Activated naive CD8-positive, alpha-beta T cell treated with anti-CD3 and anti-CD28 coated beads for 36 hours (primary cell): Measurements from ENCODE around the gene EGR4. TPM values are rescaled to one million over a fixed set of nuclear protein-coding genes. Genes with fewer than 3 reads are reported as not detected.

ENCODE experiments used
- DNase-seq: peaks from one replicate; pipeline ENCODE4 v3.0.0; 2021
- H3K27ac Mint-ChIP-seq: one replicate; pipeline ENCODE4 v1.8.0; 2022; ENCODE audit warnings: mild to moderate bottlenecking, moderate library complexity, mixed read lengths
- H3K27me3 Mint-ChIP-seq: one replicate; pipeline ENCODE4 v1.8.0; 2022; ENCODE audit warnings: mild to moderate bottlenecking, mixed read lengths
- H3K36me3 Mint-ChIP-seq: one replicate; pipeline ENCODE4 v1.8.0; 2021; ENCODE audit warnings: mild to moderate bottlenecking, mixed read lengths
- H3K4me1 Mint-ChIP-seq: one replicate; pipeline ENCODE4 v1.8.0; 2021; ENCODE audit warnings: mixed read lengths
- H3K4me3 Mint-ChIP-seq: one replicate; pipeline ENCODE4 v1.8.0; 2022; ENCODE audit warnings: mild to moderate bottlenecking, moderate library complexity, mixed read lengths
- H3K9me3 Mint-ChIP-seq: one replicate; pipeline ENCODE4 v1.8.0; 2022; ENCODE audit warnings: mixed read lengths
- total RNA-seq, 2 experiments: library from RNA; stranded (reverse); gene quantifications; one replicate each; pipeline ENCODE4 v1.2.3, GENCODE V29; 2021

Gene EGR4
- total RNA-seq, result under 1 TPM; 0.41 to 0.44 TPM

- H3K27ac Mint-ChIP-seq, result no peak within 1 kb of the TSS
- DNase-seq, result peak; percentile 91
- H3K9me3 Mint-ChIP-seq, result no peaks in the 10 kb centered on the region
- H3K27me3 Mint-ChIP-seq, result peaks cover 81% of the 10 kb centered on the region
- no peaks in the 10 kb centered on the region for H3K36me3 Mint-ChIP-seq
- H3K4me1 Mint-ChIP-seq, result peaks cover 10% of the 10 kb centered on the region
- H3K4me3 Mint-ChIP-seq, result peak within 1 kb of the TSS; percentile 73
Observed at GRCh38 chr2:73293534-73294171, at the start of gene EGR4. TSS of gene EGR4 (minus strand) at chr2:73293548. CDS start at chr2:73293317, 231 bp downstream.

- no peak for DNase-seq
- no peaks in the 10 kb centered on the region for H3K9me3 Mint-ChIP-seq
- peaks cover 7% of the 10 kb centered on the region for H3K27me3 Mint-ChIP-seq
- H3K27ac Mint-ChIP-seq, result no peak overlapping the region
- peaks cover 2% of the 10 kb centered on the region for H3K4me1 Mint-ChIP-seq
- no peaks in the 10 kb centered on the region for H3K36me3 Mint-ChIP-seq
- no peak overlapping the region for H3K4me3 Mint-ChIP-seq
Observed at GRCh38 chr2:73341039-73341438, 47.7 kb upstream of the EGR4 start.

GRCh38 chr2:73339201-73339600, 45.9 kb upstream of the EGR4 start:
- Mint-ChIP-seq H3K27me3 (peaks cover 7% of the 10 kb centered on the region), H3K4me3 (no peak overlapping the region), H3K9me3 (peaks cover 6% of the 10 kb centered on the region), H3K4me1 (peaks cover 2% of the 10 kb centered on the region), H3K27ac (no peak overlapping the region), H3K36me3 (no peaks in the 10 kb centered on the region)
- DNase-seq, result no peak

DNA sequence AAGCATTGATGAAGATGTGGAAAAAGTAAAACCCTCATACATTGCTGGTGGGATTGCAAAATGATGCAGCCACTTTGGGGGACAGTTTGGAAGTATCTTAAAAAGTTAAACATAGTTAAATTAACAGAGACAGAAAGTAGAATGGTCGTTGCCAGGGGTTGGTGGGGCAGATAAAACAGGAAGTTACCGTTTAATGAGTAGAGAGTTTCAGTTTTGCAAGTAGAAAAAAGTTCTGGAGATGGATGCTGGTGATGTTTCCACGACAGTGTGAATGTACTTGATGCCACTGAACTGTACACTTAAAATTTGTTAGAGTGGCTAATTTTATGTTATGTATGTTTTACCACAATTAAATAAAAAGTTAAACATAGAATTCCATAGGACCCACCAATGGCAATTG, 44.5 kb upstream of the EGR4 start:
- no peak overlapping the region for H3K4me3 Mint-ChIP-seq
- DNase-seq, result no peak
- no peak overlapping the region for H3K27ac Mint-ChIP-seq
- H3K9me3 Mint-ChIP-seq, result peaks cover 14% of the 10 kb centered on the region
- H3K4me1 Mint-ChIP-seq, result peaks cover 2% of the 10 kb centered on the region
- no peaks in the 10 kb centered on the region for H3K36me3 Mint-ChIP-seq
- H3K27me3 Mint-ChIP-seq, result peaks cover 7% of the 10 kb centered on the region

DNA sequence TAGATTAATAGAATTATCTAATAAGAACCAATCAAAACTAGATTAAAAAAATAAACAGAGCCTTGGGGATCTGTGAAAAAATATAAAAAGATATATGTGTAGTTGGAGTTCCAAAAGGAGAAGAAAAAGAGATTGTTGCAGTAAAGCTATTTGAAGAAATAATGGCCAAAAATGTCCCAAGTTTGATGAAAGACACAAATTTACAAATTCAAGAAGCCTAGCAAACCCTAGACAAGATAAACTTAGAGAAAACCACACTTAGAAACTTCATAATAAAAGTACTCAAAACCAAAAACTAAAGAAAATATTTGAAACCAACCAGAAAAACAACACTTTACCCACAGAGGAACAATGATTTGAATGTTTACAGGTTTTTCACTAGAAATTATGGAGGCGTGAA, 41.3 kb upstream of the EGR4 start:
- H3K36me3 Mint-ChIP-seq, result no peaks in the 10 kb centered on the region
- no peak overlapping the region for H3K27ac Mint-ChIP-seq
- H3K4me3 Mint-ChIP-seq, result no peak overlapping the region
- peaks cover 9% of the 10 kb centered on the region for H3K27me3 Mint-ChIP-seq
- DNase-seq, result no peak
- H3K4me1 Mint-ChIP-seq, result peaks cover 2% of the 10 kb centered on the region
- peaks cover 14% of the 10 kb centered on the region for H3K9me3 Mint-ChIP-seq

DNA sequence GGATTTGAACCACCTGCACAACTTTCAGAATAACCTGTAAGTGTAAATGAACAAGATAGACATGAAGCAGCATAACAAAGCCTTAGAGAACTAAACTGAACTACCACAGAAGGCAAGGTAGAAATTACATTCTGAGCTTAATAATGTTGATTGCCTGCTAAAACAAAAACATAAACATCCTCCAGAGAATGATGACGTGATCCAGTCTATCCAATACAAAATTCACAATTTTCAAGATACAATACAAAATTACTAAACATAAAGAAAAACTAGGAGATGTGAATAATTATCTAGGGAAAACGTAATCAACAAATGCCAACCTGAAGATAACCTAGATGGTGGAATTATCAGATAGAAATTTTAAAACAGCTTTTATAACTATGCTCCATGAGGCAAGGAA, 40.7 kb upstream of the EGR4 start:
- Mint-ChIP-seq H3K27me3 (peaks cover 12% of the 10 kb centered on the region), H3K4me1 (peaks cover 2% of the 10 kb centered on the region), H3K27ac (no peak overlapping the region), H3K36me3 (no peaks in the 10 kb centered on the region), H3K4me3 (no peak overlapping the region), H3K9me3 (peaks cover 14% of the 10 kb centered on the region)
- no peak for DNase-seq

- no peak for DNase-seq
- Mint-ChIP-seq H3K27me3 (peaks cover 12% of the 10 kb centered on the region), H3K36me3 (no peaks in the 10 kb centered on the region), H3K4me3 (no peak overlapping the region), H3K9me3 (peaks cover 14% of the 10 kb centered on the region), H3K4me1 (peaks cover 2% of the 10 kb centered on the region), H3K27ac (no peak overlapping the region)
Observed at GRCh38 chr2:73333564-73333963, 40.2 kb upstream of the EGR4 start.

GRCh38 chr2:73324126-73324725, 30.9 kb upstream of the EGR4 start:
- no peak for DNase-seq
- Mint-ChIP-seq H3K36me3 (no peaks in the 10 kb centered on the region), H3K4me1 (peaks cover 3% of the 10 kb centered on the region), H3K27me3 (peaks cover 35% of the 10 kb centered on the region), H3K9me3 (no peaks in the 10 kb centered on the region), H3K4me3 (no peak overlapping the region), H3K27ac (no peak overlapping the region)

GRCh38 chr2:73323551-73323950, 30.2 kb upstream of the EGR4 start:
- Mint-ChIP-seq H3K36me3 (no peaks in the 10 kb centered on the region), H3K9me3 (no peaks in the 10 kb centered on the region), H3K27me3 (peaks cover 35% of the 10 kb centered on the region), H3K27ac (no peak overlapping the region), H3K4me3 (no peak overlapping the region), H3K4me1 (peaks cover 3% of the 10 kb centered on the region)
- no peak for DNase-seq

DNA sequence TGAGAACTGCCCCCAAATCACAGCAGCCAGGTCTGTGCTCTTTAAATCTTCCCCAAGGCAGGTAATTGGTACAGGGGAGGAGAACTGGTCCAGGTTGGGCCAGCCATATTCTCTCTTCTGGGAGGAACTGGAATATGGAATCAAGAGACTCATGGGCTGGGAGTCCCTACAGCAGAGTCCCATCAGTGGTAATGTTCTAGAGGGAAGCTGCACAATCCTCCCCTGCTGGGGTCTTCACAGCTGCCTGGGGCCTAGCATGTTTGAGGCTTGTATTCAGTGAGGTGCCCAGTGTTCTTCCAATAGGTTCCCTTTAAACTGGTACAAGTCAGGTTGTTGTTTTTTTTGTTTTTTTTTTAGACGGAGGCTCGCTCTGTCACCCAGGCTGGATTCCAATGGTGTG, 21.1 kb upstream of the EGR4 start:
- Mint-ChIP-seq H3K9me3 (peaks cover 4% of the 10 kb centered on the region), H3K4me3 (no peak overlapping the region), H3K4me1 (no peaks in the 10 kb centered on the region), H3K27me3 (peaks cover 15% of the 10 kb centered on the region), H3K27ac (no peak overlapping the region), H3K36me3 (no peaks in the 10 kb centered on the region)
- DNase-seq, result no peak

- H3K4me3 Mint-ChIP-seq, result no peak overlapping the region
- peaks cover 19% of the 10 kb centered on the region for H3K27me3 Mint-ChIP-seq
- no peaks in the 10 kb centered on the region for H3K4me1 Mint-ChIP-seq
Observed at GRCh38 chr2:73307720-73308119, 14.4 kb upstream of the EGR4 start.

GRCh38 chr2:73301636-73302035, 8.3 kb upstream of the EGR4 start:
- no peaks in the 10 kb centered on the region for H3K9me3 Mint-ChIP-seq
- no peak overlapping the region for H3K27ac Mint-ChIP-seq
- H3K27me3 Mint-ChIP-seq, result peaks cover 45% of the 10 kb centered on the region
- no peak for DNase-seq
- no peak overlapping the region for H3K4me3 Mint-ChIP-seq
- no peaks in the 10 kb centered on the region for H3K36me3 Mint-ChIP-seq
- no peaks in the 10 kb centered on the region for H3K4me1 Mint-ChIP-seq

More at GRCh38 chr2:73307720-73308119, 14.4 kb upstream of the EGR4 start:
- Mint-ChIP-seq H3K36me3 (no peaks in the 10 kb centered on the region), H3K9me3 (peaks cover 4% of the 10 kb centered on the region), H3K27ac (no peak overlapping the region)
- DNase-seq, result no peak

- H3K36me3 Mint-ChIP-seq, result no peaks in the 10 kb centered on the region
- DNase-seq, result no peak
- H3K4me1 Mint-ChIP-seq, result no peaks in the 10 kb centered on the region
- H3K9me3 Mint-ChIP-seq, result no peaks in the 10 kb centered on the region
- peaks cover 52% of the 10 kb centered on the region for H3K27me3 Mint-ChIP-seq
- H3K4me3 Mint-ChIP-seq, result no peak overlapping the region
- H3K27ac Mint-ChIP-seq, result no peak overlapping the region
Observed at GRCh38 chr2:73300926-73301325, 7.6 kb upstream of the EGR4 start.

DNA sequence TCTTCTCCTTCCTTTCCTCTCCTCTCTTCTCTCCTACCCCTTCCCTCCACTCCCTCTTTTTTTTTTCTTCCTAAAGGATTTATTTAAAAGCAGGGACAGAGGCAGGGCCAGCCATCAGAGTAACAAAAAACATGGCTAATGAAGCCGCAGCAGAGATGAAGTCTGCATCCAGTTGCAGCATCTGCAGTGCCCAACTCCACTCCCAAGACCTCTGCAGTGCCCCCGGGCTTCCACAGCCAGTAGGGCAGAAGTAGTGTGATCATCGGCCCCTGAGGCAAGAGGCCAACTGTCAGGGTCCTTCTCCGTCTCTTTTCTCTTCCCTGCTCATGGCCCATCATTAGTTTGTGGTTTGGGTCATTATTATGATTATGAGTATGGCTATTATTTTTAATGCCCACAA, 4.2 kb upstream of the EGR4 start:
- Mint-ChIP-seq H3K27me3 (peaks cover 71% of the 10 kb centered on the region), H3K36me3 (no peaks in the 10 kb centered on the region), H3K9me3 (no peaks in the 10 kb centered on the region), H3K27ac (no peak overlapping the region), H3K4me3 (no peak overlapping the region), H3K4me1 (peaks cover 2% of the 10 kb centered on the region)
- DNase-seq, result no peak

DNA sequence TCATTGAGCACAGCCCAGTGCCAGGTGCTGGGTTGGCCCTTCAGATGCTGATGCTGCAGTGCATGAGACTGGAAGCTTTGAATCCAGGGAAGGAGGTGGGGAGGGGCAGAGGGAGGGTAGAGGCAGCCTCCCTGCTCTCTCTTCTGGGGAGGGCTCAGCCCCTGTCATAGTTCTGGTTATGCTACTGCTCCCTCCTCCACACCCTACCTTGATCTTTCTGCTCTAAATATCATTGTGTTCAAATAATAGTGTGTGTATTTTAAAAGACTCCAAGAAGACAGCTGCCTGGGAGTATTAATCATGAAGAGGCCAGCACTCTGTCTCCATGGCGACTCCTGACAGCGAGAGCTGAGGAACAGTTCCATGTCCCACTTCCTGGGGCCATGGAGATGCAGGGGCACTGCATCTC, 3.8 kb upstream of the EGR4 start:
- Mint-ChIP-seq H3K36me3 (no peaks in the 10 kb centered on the region), H3K4me3 (no peak overlapping the region), H3K9me3 (no peaks in the 10 kb centered on the region), H3K27me3 (peaks cover 75% of the 10 kb centered on the region), H3K4me1 (peaks cover 3% of the 10 kb centered on the region), H3K27ac (no peak overlapping the region)
- DNase-seq, result no peak

DNA sequence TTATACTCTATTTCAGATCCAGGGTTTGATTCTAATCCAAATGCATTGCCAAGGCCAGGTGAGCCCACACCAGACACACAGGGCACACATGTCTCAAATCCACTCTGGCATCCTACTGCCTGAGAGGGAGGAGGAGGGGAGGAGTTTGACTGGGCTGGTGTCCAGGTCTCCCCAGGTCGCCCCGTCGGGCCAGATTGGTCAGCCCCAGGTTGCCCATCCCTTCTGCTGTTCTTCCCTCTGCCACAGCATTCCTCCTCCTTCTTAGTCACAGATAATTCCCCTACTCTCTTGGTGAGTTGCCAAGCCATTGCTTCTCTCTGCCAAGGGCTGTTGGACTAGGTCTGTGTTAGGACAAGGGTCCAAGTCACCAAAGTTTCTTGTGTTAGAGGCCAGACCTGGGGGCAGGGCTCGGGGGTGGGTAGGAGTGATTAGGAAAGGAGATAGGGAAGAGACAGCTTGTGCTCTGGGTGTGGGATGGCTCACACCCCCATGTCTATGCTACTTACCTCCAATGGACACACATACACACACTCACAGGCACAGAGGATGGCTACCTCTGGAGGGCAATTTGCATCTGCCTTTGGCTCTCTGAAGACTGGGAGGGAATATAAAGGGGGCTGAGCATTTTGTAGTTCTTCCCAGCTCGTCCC, 2.5 kb upstream of the EGR4 start:
- H3K36me3 Mint-ChIP-seq, result no peaks in the 10 kb centered on the region
- H3K27ac Mint-ChIP-seq, result no peak overlapping the region
- H3K9me3 Mint-ChIP-seq, result no peaks in the 10 kb centered on the region
- H3K4me3 Mint-ChIP-seq, result no peak overlapping the region
- DNase-seq, result no peak
- peaks cover 8% of the 10 kb centered on the region for H3K4me1 Mint-ChIP-seq
- peaks cover 78% of the 10 kb centered on the region for H3K27me3 Mint-ChIP-seq
